Fibroblast of peridontal ligament (primary cell): Measurements from ENCODE around the gene KRT10.
"Not testable (repeated sequence)": the region's sequence is repeated elsewhere in the genome, so short reads cannot be mapped to it uniquely, and the experiment has no call there.

ENCODE experiments used
- DNase-seq: peaks from one replicate; pipeline ENCODE4 v3.0.0-alpha.2; 2010; ENCODE audit errors: extremely low read depth

KRT10 gene

GRCh38 chr17:40822132-40822812 is at the start of gene KRT10:
KRT10 (minus strand) TSS chr17:40822614; CDS start chr17:40822585, 29 bp downstream.
- DNase-seq: no peak

DNA sequence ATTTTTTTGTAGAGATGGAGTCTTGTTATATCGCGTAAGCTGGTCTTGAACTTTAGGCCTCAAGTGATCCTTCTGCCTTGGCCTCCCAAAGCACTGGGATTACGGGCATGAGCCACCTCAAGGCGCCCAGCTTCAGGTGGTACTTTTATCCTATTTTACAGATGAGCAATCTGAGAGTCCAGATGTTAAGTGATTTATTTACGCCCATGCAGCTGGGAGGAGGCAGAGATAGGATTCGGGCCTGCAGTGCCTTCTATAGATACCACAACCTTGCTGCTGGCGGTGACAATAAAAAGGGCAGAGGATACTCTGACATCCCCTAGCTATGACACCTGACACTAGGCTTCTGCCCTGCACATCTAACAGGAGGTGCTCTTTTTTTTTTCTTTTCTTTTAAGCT is 48.9 kb upstream of the KRT10 start:
- no peak for DNase-seq

DNA sequence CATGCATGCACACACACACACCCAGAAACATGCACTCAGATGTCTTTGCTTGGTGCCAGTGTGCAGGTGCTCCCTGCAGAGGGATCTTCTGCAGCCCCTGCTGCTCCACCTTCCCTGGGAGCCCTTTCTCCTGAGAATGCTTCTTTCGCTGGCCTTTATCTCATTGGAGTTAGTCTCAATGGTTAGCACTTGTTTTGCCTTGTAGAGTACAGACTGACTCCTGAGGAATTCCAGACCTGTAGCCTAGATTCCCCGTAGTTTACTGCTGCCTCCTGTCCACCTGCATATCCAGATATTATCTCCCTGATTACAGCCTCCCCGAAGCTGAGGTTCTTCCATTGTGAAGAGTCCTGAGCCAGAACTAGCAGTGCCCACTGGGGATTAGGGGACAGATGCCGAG is 47.7 kb upstream of the KRT10 start:
- DNase-seq: no peak

- DNase-seq: no peak
These were observed 44.4 kb upstream of the KRT10 start, which contains the start of gene KRT12 for GRCh38 chr17:40866838-40867237. KRT12 (minus strand) TSS chr17:40867223; CDS start chr17:40867186, 37 bp downstream.

DNA sequence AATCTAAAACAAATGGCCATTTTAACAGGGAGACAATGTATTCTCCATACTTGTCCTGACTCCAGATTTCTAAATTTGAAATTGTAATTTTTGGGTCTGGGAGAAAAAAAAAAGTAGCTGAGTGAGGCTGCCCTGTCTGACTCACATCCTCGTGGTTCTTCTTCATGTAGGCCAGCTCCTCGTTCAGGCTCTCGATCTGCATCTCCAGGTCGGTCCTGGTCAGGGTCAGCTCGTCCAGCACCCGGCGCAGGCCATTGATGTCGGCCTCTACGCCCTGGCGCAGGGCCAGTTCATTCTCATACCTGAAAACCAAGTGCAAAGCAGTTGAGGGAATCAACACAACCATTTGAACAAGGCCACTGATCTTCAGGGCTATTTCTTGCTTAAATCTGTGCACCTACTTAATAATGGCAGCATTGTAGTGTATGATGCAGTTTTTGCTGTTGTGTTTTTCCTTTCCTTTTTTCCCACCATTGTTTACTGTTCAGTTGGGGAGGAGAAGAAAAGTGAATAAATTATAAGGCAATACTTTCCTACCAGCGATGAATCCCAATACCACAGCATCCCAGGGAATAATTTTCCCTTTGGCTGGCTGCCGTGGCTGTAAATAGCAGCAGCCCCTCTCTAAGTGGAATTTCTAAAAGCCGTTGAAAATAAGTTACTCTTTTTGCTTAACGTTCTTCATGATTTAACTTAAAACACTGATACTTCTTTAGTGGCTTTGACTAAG is 42.4 kb upstream of the KRT10 start:
- peak; percentile 57 for DNase-seq

DNA sequence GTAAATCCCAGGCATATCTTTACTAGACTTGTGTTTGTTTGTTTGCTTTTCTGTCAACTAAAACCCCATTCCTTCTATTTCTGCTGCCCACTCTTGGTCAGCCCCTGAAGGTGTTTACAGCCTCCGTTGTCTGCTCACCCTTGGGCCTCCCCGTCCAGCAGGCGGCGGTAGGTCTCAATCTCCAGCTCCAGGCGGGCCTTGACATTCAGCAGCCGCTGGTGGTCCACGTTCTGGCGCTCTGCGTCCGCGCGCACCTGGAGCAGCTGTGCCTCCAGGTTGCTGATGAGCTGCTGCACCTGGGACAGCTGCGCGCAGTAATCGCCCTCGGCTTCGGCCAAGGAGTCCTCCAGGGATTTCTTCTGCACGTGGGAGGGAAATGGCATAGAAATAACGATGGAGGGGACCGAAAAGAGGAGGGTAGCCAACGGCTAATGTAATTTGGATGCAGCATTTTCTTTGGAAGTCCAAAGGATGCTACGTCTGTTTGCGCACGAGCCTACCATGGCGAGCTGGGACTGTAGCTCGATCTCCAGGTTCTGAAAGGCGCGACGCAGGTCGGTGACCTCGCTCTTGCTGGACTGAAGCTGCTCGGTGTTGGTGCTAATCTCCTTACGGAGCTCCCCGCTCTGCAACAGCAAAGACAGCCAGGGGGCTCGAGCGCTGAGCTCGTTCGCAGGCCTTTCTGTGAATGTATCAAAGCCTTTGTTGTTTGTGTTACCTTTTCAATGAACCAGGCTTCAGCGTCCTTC is 40.7 kb upstream of the KRT10 start:
- no peak for DNase-seq

- peak; percentile 43 for DNase-seq
These were observed 37.1 kb upstream of the KRT10 start for GRCh38 chr17:40859536-40859935.

DNA sequence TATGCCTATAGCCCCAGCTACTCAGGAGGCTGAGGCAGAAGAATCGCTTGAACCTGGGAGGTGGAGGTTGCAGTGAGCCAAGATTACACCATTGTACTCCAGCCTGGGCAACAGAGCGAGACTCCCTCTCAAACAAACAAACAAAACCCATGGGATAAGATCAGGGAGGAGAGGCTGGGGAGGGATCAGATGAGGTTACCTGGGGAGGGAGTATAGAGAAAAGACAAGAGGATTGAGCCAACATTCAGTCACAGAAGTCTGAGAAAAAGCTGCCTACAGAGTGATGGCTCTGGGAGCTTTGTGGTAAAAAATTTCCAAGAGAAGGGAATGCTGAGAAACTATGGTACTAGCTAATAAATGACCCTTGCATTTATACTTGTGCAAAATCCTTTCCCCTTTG is 36.3 kb upstream of the KRT10 start:
- not testable (repeated sequence) for DNase-seq

DNA sequence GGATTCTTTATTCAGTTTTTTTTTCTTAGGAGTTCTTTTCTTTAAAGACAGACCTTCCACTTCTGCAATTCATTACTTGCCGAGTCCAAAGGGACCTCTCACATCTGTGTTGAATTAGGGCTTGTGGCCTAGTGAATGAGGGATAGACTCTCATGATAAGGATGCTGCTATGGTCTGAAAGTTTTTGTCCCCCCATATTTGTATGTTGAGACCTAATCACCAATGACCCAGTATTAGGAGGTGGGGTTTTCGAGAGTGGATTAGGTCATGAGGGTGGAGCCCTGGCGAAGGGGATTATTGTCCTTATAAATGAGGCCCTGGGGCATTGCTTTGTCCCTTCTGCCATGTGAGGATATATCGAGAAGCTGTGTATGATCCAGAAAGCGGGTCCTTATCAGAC is 35.1 kb upstream of the KRT10 start:
- peak; percentile 91 for DNase-seq

GRCh38 chr17:40854175-40854814 is 31.9 kb upstream of the KRT10 start:
- peak; percentile 91 for DNase-seq

DNA sequence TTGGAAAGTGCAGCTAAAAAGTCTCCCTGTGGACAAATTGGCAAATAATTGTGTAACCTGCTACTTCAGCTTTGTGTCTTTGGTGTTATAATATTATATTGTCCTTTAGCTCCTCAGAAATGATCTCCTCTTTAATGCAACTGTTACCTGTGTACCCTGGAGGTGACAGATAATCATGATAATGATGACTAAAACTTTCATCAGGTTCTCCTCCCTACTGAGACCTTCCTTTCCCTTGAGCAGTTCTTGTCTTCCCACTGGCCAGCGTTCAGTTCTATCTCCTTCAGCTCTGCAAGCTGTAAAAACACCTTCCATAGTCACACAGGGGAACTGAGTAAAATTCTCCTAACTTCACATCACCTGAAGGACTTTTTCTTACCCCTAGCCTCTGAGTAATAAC is 29.9 kb upstream of the KRT10 start:
- DNase-seq: no peak

DNA sequence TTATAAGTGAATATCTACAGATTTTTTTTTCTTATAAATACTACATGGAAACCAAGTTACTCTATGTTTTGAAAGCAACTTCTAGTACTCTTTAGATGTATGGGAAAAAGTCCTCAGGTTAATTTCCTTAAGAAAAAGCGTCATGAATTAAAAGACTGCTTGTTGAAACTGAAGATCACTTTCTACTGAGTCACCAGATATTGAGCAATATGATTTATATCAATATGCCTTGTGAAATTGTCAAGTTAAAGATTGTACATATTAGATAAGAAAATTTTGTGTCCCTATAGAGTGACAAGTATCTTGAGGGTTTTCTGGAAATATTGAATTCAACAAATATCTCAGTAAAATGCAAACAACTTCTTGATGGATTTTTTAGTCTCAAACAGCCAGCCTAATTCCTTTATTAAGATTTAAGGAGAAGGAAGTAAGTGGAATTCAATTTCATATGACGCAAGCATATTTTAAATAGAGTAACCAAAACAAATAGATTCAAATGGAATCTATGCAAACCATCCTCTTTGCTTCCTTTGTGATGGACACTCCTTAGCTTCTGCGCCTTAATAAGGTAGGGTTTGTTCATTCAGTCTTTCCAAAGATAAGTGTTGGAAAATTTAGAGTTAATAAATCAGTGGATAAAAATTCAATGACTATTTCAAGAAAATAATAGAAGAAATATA is 28.0 kb upstream of the KRT10 start:
- DNase-seq: peak; percentile 47

GRCh38 chr17:40849723-40850122 is 27.3 kb upstream of the KRT10 start:
- DNase-seq: no peak

DNA sequence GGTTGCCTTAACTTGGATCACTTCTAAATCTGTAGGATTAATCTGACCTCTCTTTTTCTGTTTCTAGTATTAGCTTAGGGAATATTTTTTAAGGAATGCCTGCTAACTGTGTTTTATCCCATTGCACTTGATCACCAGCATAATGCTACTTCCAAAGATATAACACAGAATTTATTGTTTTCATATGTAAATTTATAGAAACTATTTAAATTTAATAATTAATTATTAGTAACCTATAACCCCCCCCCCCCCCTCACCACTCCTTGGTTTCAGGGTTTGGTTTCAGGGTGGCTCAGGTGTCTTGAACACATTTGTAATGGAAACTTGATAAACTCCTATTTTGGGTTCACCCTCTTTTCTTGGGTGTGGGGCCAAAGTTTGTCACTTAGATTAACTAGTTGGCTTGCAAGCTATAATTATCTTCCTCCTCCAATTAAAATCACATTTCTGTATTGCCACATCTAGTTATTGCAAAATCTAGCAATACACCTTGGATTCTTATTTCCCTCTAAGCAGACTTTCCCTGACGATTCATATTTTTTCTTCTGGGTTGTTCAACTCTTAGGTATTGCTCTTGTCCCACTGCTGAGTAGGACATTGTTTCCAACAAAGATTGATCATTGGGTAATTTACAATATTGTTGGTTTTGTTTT is 26.3 kb upstream of the KRT10 start:
- DNase-seq: no peak

DNA sequence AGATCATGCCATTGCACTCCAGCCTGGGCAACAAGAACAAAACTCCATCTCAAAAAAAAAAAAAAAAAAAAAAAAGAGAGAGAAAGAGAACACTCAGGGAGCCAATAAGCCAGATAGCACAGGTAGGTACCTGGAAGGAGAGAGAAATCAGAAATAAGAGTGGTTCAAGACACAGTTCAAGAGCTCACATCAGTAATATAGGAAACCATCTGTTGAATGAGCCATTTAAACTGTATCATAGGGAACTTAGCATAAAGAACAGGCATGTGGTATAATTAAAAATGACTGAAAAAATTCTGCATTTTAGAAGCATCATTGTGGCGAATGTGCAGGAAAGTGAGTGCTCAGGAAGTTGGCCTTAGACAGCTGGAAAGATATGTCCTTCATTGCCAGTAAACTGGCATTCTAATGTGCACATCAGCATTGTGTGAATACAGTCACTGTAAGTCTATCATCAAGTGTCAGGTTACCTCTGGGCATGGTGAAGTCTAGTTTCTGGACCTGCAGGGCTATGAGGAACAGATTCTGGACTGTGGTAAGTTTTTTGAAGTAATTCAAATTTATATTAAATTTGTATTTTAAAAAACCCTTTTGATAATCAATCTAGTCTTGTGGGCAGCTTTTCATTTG is 24.2 kb upstream of the KRT10 start:
- peak; percentile 27 for DNase-seq

- no peak for DNase-seq
These were observed 22.3 kb upstream of the KRT10 start for GRCh38 chr17:40844671-40845107.

GRCh38 chr17:40843242-40843641 is 20.8 kb upstream of the KRT10 start:
- DNase-seq: no peak

- peak; percentile 34 for DNase-seq
These were observed 18.8 kb upstream of the KRT10 start for GRCh38 chr17:40841246-40841645.

- no peak for DNase-seq
These were observed 16.8 kb upstream of the KRT10 start for GRCh38 chr17:40839194-40839593.

GRCh38 chr17:40836020-40836419 is 13.6 kb upstream of the KRT10 start:
- no peak for DNase-seq
